Measurements from ENCODE around the gene HEMK1. TPM values are rescaled to one million over a fixed set of nuclear protein-coding genes. Genes with fewer than 3 reads are reported as not detected.

HEMK1 gene
- polyA plus RNA-seq, 3 donors = 19.5 to 20.8 (median 19.9) TPM

- DNase-seq (ENCODE audit: low read depth in 3 of 3, low spot score in 2 of 3) = no peak
Observed at GRCh38 chr3:50599115-50599715, 29.9 kb downstream of the HEMK1 start.

GRCh38 chr3:50599716-50600118, 30.4 kb downstream of the HEMK1 start:
- no peak for DNase-seq (ENCODE audit: low read depth in 3 of 3, low spot score in 2 of 3)

DNA sequence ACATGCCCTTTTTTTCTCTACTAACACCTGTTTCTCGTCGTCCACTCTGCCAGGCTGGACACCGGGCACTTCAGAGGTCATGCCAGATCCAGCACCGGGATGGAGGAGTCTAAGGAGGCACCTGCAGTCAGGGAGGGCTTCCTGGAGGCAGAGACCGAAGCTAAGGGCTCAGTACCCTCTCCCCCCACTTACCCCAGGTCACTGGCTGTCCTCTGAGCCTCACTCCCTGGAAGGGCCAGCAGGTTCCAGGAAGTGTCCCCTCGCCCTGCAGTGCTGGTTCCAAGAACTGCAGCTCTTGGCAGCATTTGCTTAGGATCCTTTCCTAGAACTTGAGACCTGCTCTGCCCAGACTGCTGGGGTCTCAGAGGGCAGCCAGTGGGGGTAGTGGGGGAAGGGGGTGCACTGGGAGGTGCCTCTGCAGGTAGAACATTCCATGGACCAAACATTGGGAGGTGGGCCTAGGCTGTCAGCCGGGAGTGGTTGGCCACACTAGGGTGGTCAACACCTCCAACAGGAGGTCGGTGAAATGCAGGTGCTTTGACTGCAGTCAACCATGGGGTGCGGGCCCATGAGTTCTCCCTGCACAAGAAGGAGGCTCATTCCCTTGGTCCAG, 30.9 kb downstream of the HEMK1 start:
- no peak for DNase-seq (ENCODE audit: low read depth in 3 of 3, low spot score in 2 of 3)

- DNase-seq (ENCODE audit: low read depth in 3 of 3, low spot score in 2 of 3) = peak in 2 of 3 donors; percentile 75 to 88
Observed at GRCh38 chr3:50600841-50601591, 31.7 kb downstream of the HEMK1 start.

DNA sequence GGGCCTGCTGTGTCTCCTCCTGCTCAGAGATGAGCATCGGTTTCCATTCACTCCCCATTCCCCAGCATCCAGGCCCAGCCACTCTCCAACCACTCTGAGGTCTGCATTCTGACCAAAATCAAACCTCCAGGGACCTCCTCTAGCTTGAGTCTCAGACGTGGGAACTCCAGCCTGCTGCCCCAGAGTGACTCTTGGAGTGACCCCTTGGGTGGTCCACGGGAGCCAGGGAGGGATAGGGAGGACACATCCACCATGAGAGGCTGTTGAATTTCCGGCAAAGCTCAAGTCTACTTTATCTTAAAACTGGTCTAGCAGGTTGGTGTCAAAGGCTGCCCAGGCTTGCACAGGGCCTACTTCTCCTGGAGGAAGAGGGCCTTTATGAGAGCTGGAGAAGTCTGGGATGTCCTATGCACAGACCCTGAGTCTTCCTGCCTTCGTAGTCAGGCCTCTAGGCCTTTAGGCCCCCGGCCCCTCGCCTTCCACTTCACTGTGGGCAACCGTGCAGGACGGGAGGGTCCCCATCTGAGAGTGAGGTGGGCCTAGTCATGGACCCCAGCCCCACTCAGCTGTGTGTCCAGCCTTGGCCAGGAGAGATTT, 33.4 kb downstream of the HEMK1 start:
- DNase-seq (ENCODE audit: low read depth in 3 of 3, low spot score in 2 of 3) = no peak

DNA sequence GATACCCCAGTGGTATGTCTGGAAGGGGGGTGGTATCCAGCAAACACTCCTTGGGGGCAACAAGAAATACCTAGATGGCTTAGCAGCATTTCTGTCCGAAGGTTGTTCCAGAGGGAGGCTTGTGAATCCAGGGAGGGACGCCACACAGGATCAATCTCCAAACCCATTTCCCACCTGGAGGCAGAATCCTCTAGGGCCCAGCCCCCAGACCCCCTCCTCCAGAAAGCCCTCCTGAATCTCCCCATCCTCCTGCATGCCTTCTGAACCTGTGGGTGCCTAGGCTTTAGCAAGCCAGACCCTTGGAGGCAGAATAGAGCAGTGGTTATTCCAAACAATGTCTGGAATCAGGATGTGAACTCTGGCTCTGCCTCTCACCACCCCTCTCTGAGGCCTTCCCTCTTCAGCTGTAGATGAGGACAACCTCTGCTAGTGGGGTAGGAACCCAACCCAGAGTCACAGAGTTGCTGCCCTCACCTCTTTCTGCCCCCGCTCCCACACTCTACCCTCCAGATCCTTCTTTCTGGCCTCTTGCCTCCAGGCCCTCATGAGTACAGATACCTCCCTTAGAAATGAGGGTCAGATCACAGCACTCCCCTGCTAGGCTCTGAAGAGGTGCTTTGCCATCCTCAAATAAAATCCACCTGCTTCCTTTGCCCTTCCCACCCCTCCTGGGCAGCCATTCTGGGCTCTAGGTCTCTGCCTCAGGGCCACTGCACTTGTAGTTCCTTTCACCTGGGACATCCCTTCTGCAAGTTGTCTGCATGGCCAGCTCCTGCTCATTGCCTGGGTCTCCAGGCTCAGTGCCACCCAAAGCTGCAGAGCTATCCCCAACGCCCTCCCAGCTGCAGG, 34.2 kb downstream of the HEMK1 start:
- no peak for DNase-seq (ENCODE audit: low read depth in 3 of 3, low spot score in 2 of 3)

GRCh38 chr3:50604110-50604621, 34.8 kb downstream of the HEMK1 start:
- no peak for DNase-seq (ENCODE audit: low read depth in 3 of 3, low spot score in 2 of 3)

DNA sequence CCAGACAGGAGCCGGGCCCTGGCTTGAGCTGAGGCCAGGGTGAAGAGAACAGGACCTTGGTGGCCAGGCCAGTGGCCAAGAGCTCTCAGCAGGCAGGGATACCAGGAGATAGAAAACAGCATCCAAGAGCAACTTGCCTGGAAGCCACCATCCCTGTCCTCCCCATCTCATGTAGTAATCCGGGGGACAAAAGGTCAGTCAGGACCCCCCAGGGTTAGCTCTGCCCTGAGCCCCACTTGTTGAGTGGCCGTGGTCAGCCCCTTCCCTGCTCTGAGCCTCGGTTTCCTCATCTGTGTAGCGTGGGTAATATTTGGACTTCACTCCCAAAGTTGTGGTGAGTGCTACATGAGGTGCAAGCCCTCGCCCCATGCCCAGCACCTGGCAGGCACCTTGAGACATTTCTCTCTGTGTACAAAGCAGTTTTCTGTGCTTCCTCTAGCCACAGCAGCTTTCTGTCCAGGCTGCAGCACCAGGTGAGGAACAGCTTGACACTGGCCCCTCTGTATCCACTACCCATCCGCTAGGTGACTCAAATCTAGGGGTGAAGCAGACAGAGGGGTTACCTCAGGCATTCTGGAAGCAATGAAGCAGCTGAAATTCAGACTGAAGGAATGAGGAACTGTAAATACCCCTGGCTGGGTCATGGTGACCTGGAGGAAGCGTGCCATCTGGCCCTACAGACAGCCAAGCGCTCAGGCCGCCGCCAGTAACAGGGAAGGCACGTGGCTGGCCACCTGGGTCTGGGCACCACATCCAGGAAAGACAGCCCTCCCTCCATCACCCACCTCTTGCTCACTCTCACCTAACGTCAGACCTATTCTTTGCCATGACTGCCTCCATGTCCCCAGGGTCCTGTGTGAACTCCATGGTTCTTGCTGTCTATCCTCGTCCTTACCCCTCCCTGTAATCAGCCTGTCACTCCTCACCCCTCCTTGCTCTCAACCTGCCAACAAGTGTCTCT, 35.6 kb downstream of the HEMK1 start:
- no peak for DNase-seq (ENCODE audit: low read depth in 3 of 3, low spot score in 2 of 3)

- no peak for DNase-seq (ENCODE audit: low read depth in 3 of 3, low spot score in 2 of 3)
Observed at GRCh38 chr3:50605901-50606326, 36.6 kb downstream of the HEMK1 start.

DNA sequence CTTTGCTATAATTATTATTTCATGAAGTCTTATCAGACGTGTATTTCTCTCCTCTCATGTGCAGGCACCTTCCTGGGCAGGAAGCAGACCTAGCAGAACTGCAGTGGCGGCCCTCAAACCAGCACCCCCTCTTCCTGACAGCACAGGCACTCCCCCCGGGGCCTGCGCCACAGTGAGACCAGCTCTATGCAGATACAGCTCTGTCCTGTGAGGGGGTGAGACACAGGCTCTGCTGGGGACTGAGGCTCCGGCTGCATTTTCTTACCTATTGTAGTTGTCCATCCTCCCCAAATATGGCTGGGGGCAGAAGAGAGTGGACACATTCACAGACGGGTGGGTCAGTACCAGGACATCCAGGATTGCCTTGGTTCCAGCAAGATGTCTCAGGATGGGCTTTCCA, 37.3 kb downstream of the HEMK1 start:
- DNase-seq (ENCODE audit: low read depth in 3 of 3, low spot score in 2 of 3) = no peak

- DNase-seq (ENCODE audit: low read depth in 3 of 3, low spot score in 2 of 3) = no peak
Observed at GRCh38 chr3:50607271-50608091, 38.2 kb downstream of the HEMK1 start.

GRCh38 chr3:50608278-50608677, 39.0 kb downstream of the HEMK1 start:
- no peak for DNase-seq (ENCODE audit: low read depth in 3 of 3, low spot score in 2 of 3)

- DNase-seq (ENCODE audit: low read depth in 3 of 3, low spot score in 2 of 3) = no peak
Observed at GRCh38 chr3:50609071-50609762, 39.9 kb downstream of the HEMK1 start.

- DNase-seq (ENCODE audit: low read depth in 3 of 3, low spot score in 2 of 3) = no peak
Observed at GRCh38 chr3:50609763-50610085, 40.4 kb downstream of the HEMK1 start.

GRCh38 chr3:50610181-50610971, 41.1 kb downstream of the HEMK1 start:
- no peak for DNase-seq (ENCODE audit: low read depth in 3 of 3, low spot score in 2 of 3)

GRCh38 chr3:50610992-50611463, 41.7 kb downstream of the HEMK1 start:
- DNase-seq (ENCODE audit: low read depth in 3 of 3, low spot score in 2 of 3) = no peak

Measured in right renal cortex interstitium (tissue), 3 donors.